HG02763 (cell line): ENCODE results near the gene GART.

Experiments
- ATAC-seq: cut with Tn5 transposase; IDR thresholded peaks from one replicate; pipeline ENCODE4 v1.9.1; 2021; ENCODE audit warnings: mild to moderate bottlenecking, moderate library complexity; ENCODE audit not compliant: unreplicated experiment

Gene GART

GRCh38 chr21:33554236-33554981 is 12.5 kb upstream of the GART start:
- ATAC-seq, result no peak

DNA sequence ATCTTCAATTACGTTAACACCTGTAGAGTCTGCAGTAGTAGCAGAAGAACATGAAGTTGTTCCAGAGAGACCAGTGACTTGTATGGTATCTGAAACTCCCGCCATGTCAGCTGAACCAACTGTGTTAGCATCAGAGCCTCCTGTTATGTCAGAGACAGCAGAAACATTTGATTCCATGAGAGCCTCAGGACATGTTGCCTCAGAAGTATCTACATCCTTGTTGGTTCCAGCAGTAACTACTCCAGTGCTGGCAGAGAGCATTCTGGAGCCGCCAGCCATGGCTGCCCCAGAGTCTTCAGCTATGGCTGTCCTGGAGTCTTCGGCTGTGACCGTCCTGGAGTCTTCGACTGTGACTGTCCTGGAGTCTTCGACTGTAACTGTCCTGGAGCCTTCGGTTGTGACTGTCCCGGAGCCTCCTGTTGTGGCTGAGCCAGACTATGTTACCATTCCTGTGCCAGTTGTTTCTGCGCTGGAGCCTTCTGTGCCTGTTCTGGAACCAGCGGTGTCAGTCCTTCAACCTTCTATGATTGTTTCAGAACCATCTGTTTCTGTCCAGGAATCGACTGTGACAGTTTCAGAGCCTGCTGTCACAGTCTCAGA is 11.2 kb upstream of the GART start:
- ATAC-seq, result no peak

DNA sequence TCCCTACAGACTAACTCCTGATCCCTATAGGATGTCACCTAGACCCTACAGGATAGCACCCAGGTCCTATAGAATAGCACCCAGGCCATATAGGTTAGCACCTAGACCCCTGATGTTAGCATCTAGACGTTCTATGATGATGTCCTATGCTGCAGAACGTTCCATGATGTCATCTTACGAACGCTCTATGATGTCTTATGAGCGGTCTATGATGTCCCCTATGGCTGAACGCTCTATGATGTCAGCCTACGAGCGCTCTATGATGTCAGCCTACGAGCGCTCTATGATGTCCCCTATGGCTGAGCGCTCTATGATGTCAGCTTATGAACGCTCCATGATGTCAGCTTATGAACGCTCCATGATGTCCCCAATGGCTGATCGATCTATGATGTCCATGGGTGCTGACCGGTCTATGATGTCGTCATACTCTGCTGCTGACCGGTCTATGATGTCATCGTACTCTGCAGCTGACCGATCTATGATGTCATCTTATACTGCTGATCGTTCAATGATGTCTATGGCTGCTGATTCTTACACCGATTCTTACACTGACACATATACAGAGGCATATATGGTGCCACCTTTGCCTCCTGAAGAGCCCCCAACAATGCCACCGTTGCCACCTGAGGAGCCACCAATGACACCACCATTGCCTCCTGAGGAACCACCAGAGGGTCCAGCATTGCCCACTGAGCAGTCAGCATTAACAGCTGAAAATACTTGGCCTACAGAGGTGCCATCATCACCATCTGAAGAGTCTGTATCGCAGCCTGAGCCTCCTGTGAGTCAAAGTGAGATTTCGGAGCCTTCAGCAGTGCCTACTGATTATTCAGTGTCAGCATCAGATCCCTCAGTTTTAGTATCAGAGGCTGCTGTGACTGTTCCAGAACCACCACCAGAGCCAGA is 10.4 kb upstream of the GART start:
- ATAC-seq, result no peak

GRCh38 chr21:33551664-33552063 is 9.7 kb upstream of the GART start:
- ATAC-seq, result no peak

DNA sequence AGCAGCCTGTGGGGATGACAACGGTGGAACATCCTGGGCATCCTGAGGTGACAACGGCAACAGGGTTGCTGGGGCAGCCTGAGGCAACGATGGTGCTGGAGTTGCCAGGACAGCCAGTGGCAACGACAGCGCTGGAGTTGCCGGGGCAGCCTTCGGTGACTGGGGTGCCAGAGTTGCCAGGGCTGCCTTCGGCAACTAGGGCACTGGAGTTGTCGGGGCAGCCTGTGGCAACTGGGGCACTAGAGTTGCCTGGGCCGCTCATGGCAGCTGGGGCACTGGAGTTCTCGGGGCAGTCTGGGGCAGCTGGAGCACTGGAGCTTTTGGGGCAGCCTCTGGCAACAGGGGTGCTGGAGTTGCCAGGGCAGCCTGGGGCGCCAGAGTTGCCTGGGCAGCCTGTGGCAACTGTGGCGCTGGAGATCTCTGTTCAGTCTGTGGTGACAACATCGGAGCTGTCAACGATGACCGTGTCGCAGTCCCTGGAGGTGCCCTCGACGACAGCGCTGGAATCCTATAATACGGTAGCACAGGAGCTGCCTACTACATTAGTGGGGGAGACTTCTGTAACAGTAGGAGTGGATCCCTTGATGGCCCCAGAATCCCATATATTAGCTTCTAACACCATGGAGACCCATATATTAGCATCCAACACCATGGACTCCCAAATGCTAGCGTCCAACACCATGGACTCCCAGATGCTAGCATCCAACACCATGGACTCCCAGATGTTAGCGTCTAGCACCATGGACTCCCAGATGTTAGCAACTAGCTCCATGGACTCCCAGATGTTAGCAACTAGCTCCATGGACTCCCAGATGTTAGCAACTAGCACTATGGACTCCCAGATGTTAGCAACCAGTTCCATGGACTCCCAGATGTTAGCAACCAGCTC is 9.1 kb upstream of the GART start:
- ATAC-seq, result no peak

GRCh38 chr21:33549848-33550771 is 8.2 kb upstream of the GART start:
- no peak for ATAC-seq

- ATAC-seq, result no peak
These were observed 4.2 kb upstream of the GART start for GRCh38 chr21:33546086-33546485.

DNA sequence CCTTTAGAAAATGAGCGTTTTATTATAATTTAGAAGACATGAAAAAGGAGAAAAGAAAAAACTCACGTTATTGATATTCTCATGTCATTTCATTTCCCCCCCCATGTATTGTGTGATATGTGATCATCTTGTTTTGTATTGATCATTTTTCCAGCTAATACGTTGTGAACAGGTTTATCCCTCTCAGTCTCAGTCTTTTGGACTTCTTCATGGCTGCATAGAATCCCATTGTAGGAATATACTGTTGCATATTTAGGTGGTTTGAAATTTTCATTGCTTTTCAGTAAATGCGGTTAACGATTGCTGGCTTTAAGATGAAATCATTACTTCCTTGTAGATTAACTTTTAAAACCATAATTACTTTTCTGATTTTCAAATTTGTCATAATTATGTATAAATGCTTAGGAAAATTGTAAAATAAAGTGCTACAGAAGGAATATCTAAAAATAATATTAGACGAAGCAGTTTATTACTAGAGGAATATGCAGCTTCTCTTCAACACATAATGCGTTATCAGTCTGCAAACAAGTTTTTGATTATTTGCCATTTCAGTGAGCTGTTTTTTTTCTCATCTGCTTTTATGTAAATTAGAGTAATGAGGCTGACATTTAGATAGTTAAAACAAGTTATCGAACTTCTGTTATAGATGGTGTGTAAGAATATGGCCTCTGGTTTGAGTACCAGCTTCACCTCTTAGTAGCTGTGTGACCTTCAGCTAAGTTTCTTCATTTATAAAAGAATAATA is 2.7 kb upstream of the GART start:
- ATAC-seq, result no peak

- no peak for ATAC-seq
These were observed 1.7 kb upstream of the GART start for GRCh38 chr21:33543505-33544129.

GRCh38 chr21:33542640-33543504 is 955 bp upstream of the GART start, which contains the start of gene SON:
TSS of gene SON (plus strand) at chr21:33543038. CDS start at chr21:33543093, 55 bp downstream.
- peak; percentile 93 for ATAC-seq

DNA sequence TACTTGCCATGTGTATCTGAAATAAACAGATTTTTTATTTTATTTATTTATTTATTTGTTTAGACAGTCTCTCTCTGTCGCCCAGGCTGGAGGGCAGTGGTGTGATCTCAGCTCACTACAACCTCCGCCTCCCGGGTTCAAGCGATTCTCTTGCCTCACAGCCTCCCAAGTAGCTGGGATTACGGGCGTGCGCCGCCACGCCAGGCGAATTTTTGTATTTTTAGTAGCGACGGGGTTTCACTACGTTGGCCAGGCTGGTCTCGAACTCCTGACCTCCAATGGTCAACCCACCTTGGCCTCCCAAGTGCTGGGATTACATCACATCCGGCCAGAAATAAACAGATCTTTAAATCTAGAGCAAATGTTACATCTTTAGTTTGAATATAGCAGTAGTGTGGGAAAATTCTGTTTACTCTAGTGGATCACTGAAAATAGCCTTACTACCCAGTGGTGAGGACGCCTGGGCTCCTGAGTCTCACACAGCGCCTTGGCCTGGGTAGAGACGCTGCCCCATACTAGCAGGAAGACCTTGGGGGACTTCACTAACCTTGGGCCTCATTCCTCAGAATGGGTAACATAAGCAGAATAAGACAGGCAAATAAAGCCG is 709 bp downstream of the GART start:
- ATAC-seq, result no peak

GRCh38 chr21:33540711-33541104 is 1.2 kb downstream of the GART start:
- ATAC-seq, result no peak

GRCh38 chr21:33539616-33540015 is 2.3 kb downstream of the GART start:
- ATAC-seq, result no peak

DNA sequence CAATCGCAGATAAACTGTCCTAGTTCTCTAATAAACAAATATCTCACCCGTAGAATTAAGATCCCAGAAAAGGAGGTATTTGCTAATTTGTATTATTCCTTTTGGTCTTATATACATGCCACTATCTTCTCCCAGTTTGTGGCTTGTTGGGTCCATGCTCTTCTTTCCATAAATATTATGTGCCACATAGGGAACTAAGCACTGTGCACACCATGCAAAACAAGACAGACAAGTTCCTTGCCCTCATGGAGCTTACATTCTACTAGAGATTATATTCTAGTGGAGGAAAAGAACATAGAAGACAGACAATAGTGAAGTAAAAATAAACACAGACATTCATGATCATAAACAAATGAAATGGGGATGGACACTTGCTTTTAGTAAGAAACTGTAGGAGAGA is 4.7 kb downstream of the GART start:
- no peak for ATAC-seq

DNA sequence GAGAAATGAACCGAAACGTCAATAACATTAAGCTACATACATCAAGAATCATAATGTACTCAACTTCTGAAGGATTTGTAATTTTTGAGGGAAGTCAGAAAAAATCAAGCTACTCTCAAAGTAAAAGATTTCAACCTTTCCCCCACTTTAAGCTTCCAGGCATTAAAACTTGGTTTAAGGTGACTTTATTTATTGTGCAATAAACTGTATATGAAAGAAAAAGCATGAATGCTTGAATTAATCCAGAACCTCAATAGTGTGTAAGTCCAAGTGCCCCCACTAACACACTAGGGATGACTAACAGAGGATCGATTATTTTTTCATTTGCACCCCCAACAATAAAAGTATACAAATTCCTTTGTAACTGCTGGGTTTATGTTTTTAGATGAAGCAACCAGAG is 10.9 kb downstream of the GART start:
- no peak for ATAC-seq

DNA sequence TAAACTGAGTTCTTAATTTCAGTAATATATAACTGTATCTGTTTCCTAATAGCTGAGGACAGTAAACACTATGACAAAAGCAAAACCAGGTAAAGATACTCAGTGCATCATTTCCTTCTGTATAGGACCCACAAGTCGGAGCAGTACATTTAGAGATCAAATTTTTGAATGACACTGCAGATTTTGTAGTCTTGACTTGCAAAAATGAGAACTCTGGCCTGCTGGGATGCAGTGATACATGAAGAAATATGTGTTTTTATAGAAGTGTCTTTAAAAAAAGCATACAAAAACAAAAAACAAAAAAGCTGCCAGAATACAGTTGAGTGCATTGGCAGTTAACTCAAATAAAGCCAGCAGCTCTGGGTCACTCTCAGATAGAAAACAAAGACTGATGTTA is 19.0 kb downstream of the GART start:
- ATAC-seq, result no peak

GRCh38 chr21:33522297-33522952 is 19.5 kb downstream of the GART start:
- no peak for ATAC-seq
